SU-DHL-6 (cell line): Measurements from ENCODE around the gene SYNM.

Experiments
- H2AFZ ChIP-seq: fragments of 200-600 bp; sonication (generic); 2 replicates; pipeline ENCODE4 v1.6.1; 2014; ENCODE audit warnings: low read depth, mild to moderate bottlenecking, moderate library complexity, mixed read lengths, antibody characterized with exemption, low read length; ENCODE audit not compliant: severe bottlenecking
- H3F3A ChIP-seq: fragments of 200-600 bp; shearing (Covaris generic); 2 replicates; pipeline ENCODE4 v1.6.0; 2016; ENCODE audit warnings: antibody characterized with exemption, mild to moderate bottlenecking; ENCODE audit not compliant: insufficient read depth
- H3K27ac ChIP-seq: fragments of 200-600 bp; sonication (generic); 2 replicates; pipeline ENCODE4 v1.5.1; 2016; ENCODE audit warnings: low read depth, mild to moderate bottlenecking, low read length, moderate library complexity, mixed read lengths
- H3K27me3 ChIP-seq: fragments of 200-600 bp; sonication (generic), shearing (Covaris generic); 2 replicates; pipeline ENCODE4 v1.6.0; 2014; ENCODE audit warnings: mild to moderate bottlenecking, low read length
- H3K36me3 ChIP-seq: fragments of 200-600 bp; sonication (generic); 2 replicates; pipeline ENCODE4 v1.6.1; 2014; ENCODE audit warnings: mild to moderate bottlenecking, low read length, mixed read lengths
- H3K4me2 ChIP-seq: fragments of 300-600, 200-600 bp; shearing (Covaris generic), sonication (generic); 2 replicates; pipeline ENCODE4 v1.6.0; 2014; ENCODE audit warnings: low read length, low read depth, mild to moderate bottlenecking; ENCODE audit not compliant: poor library complexity, severe bottlenecking
- H3K4me3 ChIP-seq: fragments of 200-600 bp; sonication (generic); 2 replicates; pipeline ENCODE4 v1.5.1; 2014; ENCODE audit warnings: antibody characterized with exemption, low read length, mild to moderate bottlenecking, mixed read lengths; ENCODE audit not compliant: insufficient read depth, poor library complexity, severe bottlenecking
- H3K79me2 ChIP-seq: fragments of 200-600 bp; sonication (generic); 2 replicates; pipeline ENCODE4 v1.6.1; 2014; ENCODE audit warnings: mild to moderate bottlenecking, low read length, moderate library complexity; ENCODE audit not compliant: insufficient read depth
- H3K9ac ChIP-seq: fragments of 200-600 bp; sonication (generic); 2 replicates; pipeline ENCODE4 v1.7.0; 2014; ENCODE audit warnings: mild to moderate bottlenecking, low read length
- H3K9me2 ChIP-seq: fragments of 200-600 bp; sonication (generic); replicated peaks from 2 replicates; pipeline ENCODE4 v1.6.1; 2014; ENCODE audit warnings: low read length; ENCODE audit not compliant: insufficient read depth
- H3K9me3 ChIP-seq: fragments of 200-600 bp; sonication (generic); 2 replicates; pipeline ENCODE4 v1.6.1; 2014; ENCODE audit warnings: low read length, mixed read lengths; ENCODE audit not compliant: insufficient read depth
- H4K20me1 ChIP-seq: fragments of 200-600 bp; sonication (generic); 2 replicates; pipeline ENCODE4 v1.6.1; 2014; ENCODE audit warnings: low read depth, mild to moderate bottlenecking, antibody characterized with exemption, low read length, moderate library complexity, mixed read lengths
- CTCF ChIP-seq: fragments of 200-600 bp; sonication (generic); IDR thresholded peaks from one replicate; pipeline ENCODE4 v1.5.1; 2017; ENCODE audit warnings: antibody characterized with exemption, mild to moderate bottlenecking, low read length, moderate library complexity; ENCODE audit not compliant: insufficient read depth, poor library complexity, severe bottlenecking
- EZH2phosphoT487 ChIP-seq: fragments of 200-600 bp; sonication (generic), shearing (Covaris generic); conservative IDR thresholded peaks from 2 replicates; pipeline ENCODE4 v1.6.1; 2018; ENCODE audit warnings: mild to moderate bottlenecking, antibody characterized with exemption, low read length, moderate library complexity, mixed read lengths

Gene SYNM

GRCh38 chr15:99106417-99107220 is 1.7 kb downstream of the SYNM start:
- Histone ChIP-seq H3K4me2 (no peak overlapping the region), H4K20me1 (no peaks in the 10 kb centered on the region), H3K9ac (no peak overlapping the region), H3K27me3 (no peaks in the 10 kb centered on the region), H3K36me3 (no peaks in the 10 kb centered on the region), H3F3A (no peaks in the 10 kb centered on the region), H3K27ac (no peak overlapping the region), H2AFZ (no peak overlapping the region), H3K79me2 (no peaks in the 10 kb centered on the region), H3K4me3 (no peak overlapping the region), H3K9me3 (no peaks in the 10 kb centered on the region), H3K9me2 (no peaks in the 10 kb centered on the region)
- TF ChIP-seq CTCF (no peak), EZH2phosphoT487 (no peak)

- H3K36me3 ChIP-seq: no peaks in the 10 kb centered on the region
- H3K4me3 ChIP-seq: no peak overlapping the region
- no peaks in the 10 kb centered on the region for H3F3A ChIP-seq
- H3K4me2 ChIP-seq: no peak overlapping the region
- no peaks in the 10 kb centered on the region for H4K20me1 ChIP-seq
- H3K9me3 ChIP-seq: no peaks in the 10 kb centered on the region
- no peak overlapping the region for H3K27ac ChIP-seq
- H3K9ac ChIP-seq: no peak overlapping the region
- H3K27me3 ChIP-seq: no peaks in the 10 kb centered on the region
- no peaks in the 10 kb centered on the region for H3K79me2 ChIP-seq
- H3K9me2 ChIP-seq: no peaks in the 10 kb centered on the region
- H2AFZ ChIP-seq: no peak overlapping the region
- TF ChIP-seq CTCF: no peak
- TF ChIP-seq EZH2phosphoT487: no peak
Measured at GRCh38 chr15:99108993-99109392, 4.1 kb downstream of the SYNM start.

GRCh38 chr15:99109555-99110021 is 4.7 kb downstream of the SYNM start:
- Histone ChIP-seq H3K9ac (no peak overlapping the region), H3K9me2 (no peaks in the 10 kb centered on the region), H4K20me1 (no peaks in the 10 kb centered on the region), H3F3A (no peaks in the 10 kb centered on the region), H2AFZ (no peak overlapping the region), H3K27me3 (no peaks in the 10 kb centered on the region), H3K27ac (no peak overlapping the region), H3K4me2 (no peak overlapping the region), H3K4me3 (no peak overlapping the region), H3K9me3 (no peaks in the 10 kb centered on the region), H3K36me3 (no peaks in the 10 kb centered on the region), H3K79me2 (no peaks in the 10 kb centered on the region)
- no peak for TF ChIP-seq EZH2phosphoT487
- no peak for TF ChIP-seq CTCF
